Glomerular endothelial cell (primary cell): ENCODE data around the gene PRPF31. TPM values are rescaled to one million over a fixed set of nuclear protein-coding genes. Genes with fewer than 3 reads are reported as not detected.
"Not testable (repeated sequence)": the region's sequence is repeated elsewhere in the genome, so short reads cannot be mapped to it uniquely, and the experiment has no call there.

Experiments
- DNase-seq: peaks from one replicate; pipeline ENCODE4 v3.0.0-alpha.2; 2011; ENCODE audit warnings: low read depth, low spot score; ENCODE audit errors: extremely low read depth
- total RNA-seq: library from RNA; depleted of rRNA; stranded (reverse); fragments of >200 nt; gene quantifications from 2 replicates; pipeline ENCODE4 v1.2.3, GENCODE V29; 2015

The PRPF31 gene
- total RNA-seq = 57.8 and 66.7 TPM in 2 replicates

GRCh38 chr19:54115109-54116063 lies at the start of gene PRPF31, which contains the start of gene TFPT:
Gene PRPF31 (plus strand): TSS chr19:54115754. CDS start chr19:54118279, 2,525 bp downstream.
Gene TFPT (minus strand): TSS chr19:54115657. CDS start chr19:54115269, 388 bp downstream.
- DNase-seq = peak; percentile 94

GRCh38 chr19:54069470-54069869 lies 46.1 kb upstream of the PRPF31 start:
- no peak for DNase-seq

- no peak for DNase-seq
These were observed 41.7 kb upstream of the PRPF31 start for GRCh38 chr19:54073829-54074228.

- no peak for DNase-seq
These were observed 40.7 kb upstream of the PRPF31 start for GRCh38 chr19:54074851-54075250.

- DNase-seq = no peak
These were observed 38.2 kb upstream of the PRPF31 start for GRCh38 chr19:54077334-54077733.

- no peak for DNase-seq
These were observed 34.5 kb upstream of the PRPF31 start, which contains the start of gene TARM1 for GRCh38 chr19:54081032-54081431. Gene TARM1 (minus strand): TSS chr19:54081365. CDS start chr19:54081340, 25 bp downstream.

- DNase-seq = no peak
These were observed 31.1 kb upstream of the PRPF31 start for GRCh38 chr19:54084410-54084809.

GRCh38 chr19:54094426-54095000 lies 21.0 kb upstream of the PRPF31 start:
- no peak for DNase-seq

GRCh38 chr19:54095136-54095858 lies 20.3 kb upstream of the PRPF31 start:
- DNase-seq = no peak

- DNase-seq = not testable (repeated sequence)
These were observed 19.5 kb upstream of the PRPF31 start for GRCh38 chr19:54095859-54096616.

GRCh38 chr19:54096617-54097106 lies 18.9 kb upstream of the PRPF31 start:
- no peak for DNase-seq

- no peak for DNase-seq
These were observed 16.2 kb upstream of the PRPF31 start for GRCh38 chr19:54099190-54099902.

- not testable (repeated sequence) for DNase-seq
These were observed 15.7 kb upstream of the PRPF31 start for GRCh38 chr19:54099903-54100255.

- DNase-seq = no peak
These were observed 15.0 kb upstream of the PRPF31 start, which contains the start of gene OSCAR for GRCh38 chr19:54100561-54100960. Gene OSCAR (minus strand): TSS chr19:54100803. CDS start chr19:54100792, 11 bp downstream.

GRCh38 chr19:54102421-54103169 lies 13.0 kb upstream of the PRPF31 start, which contains the start of gene NDUFA3:
Gene NDUFA3 (plus strand): TSS chr19:54102855. CDS start chr19:54102879, 24 bp downstream.
- peak; percentile 90 for DNase-seq

GRCh38 chr19:54104998-54105715 lies 10.4 kb upstream of the PRPF31 start:
- DNase-seq = no peak

- no peak for DNase-seq
These were observed 9.8 kb upstream of the PRPF31 start for GRCh38 chr19:54105796-54106195.

- DNase-seq = no peak
These were observed 8.8 kb upstream of the PRPF31 start for GRCh38 chr19:54106716-54107115.
